ENCODE data around the gene ARHGEF28.

Gene ARHGEF28

DNA sequence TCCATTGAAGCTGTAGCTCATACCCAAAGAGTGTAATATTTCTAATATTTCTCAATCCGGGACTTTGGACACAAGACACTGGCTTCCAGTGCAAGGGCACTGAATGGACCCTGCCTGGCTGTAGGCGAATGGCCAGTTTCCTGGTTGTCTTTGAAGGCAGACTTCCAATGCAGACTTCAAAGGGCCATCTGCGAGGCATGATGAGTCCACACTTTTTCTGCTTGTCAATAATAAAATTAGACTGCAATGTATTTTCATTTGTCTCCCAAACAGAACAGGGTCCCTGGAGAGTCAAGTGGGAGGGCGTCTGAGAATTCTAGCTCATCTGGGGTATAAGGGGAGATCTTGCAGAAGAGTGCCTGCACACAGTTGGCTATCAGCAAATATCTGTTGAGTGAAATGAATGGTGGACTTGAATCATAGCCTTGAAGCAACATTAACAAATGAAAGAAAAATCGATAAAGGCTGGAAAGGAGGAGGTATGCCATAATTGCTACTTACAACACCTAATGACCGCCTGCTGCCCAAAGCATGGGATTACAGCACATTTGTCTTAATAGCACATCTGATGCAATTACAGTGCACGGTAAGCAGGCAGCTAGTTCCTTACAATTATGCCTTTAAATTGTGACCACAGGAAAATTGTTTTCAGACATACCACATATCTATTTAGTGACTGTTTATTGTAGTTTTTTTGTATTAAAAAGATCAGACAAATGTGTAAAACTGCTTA lies 137.5 kb downstream of the ARHGEF28 start:
- POLR2A ChIA-PET: no interaction called here
- TF ChIP-seq, protein P1, sequence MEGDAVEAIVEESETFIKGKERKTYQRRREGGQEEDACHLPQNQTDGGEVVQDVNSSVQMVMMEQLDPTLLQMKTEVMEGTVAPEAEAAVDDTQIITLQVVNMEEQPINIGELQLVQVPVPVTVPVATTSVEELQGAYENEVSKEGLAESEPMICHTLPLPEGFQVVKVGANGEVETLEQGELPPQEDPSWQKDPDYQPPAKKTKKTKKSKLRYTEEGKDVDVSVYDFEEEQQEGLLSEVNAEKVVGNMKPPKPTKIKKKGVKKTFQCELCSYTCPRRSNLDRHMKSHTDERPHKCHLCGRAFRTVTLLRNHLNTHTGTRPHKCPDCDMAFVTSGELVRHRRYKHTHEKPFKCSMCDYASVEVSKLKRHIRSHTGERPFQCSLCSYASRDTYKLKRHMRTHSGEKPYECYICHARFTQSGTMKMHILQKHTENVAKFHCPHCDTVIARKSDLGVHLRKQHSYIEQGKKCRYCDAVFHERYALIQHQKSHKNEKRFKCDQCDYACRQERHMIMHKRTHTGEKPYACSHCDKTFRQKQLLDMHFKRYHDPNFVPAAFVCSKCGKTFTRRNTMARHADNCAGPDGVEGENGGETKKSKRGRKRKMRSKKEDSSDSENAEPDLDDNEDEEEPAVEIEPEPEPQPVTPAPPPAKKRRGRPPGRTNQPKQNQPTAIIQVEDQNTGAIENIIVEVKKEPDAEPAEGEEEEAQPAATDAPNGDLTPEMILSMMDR (IDR thresholded peaks at IDR 0.05; ENCODE audit: insufficient read depth, low read length, missing control alignments): no peak
- H3K4me3 ChIP-seq (ENCODE audit: low read depth, low read length): no peak overlapping the region
- peak; percentile 26 for DNase-seq (ENCODE audit: low read depth, low spot score)
- CTCF ChIA-PET: interaction anchor here (1.2 to 2.7 kb wide), 6 partner anchors 9 to 172 kb away, joined by 3 to 11 read pairs (median 6); no protein-coding TSS in a partner anchor

DNA sequence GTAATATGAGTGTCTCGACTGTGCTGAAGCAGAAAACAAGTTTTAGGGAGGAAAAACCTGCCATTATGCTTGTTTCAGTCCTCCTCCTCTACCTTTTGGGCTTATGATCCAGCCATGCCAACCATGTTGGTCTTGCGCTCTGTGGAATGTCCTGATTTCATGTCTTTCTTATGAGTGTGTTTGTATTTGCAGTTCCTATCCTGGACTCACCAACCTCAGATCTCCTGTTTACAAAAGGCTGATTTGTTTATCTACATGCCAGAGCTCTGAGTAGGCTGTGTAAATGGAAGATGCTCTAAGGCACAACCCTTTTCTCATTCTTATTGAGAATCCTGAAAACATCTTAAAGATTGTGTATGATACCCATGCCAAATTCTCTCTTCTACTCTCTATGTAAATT lies 138.6 kb downstream of the ARHGEF28 start:
- POLR2A ChIA-PET: no interaction called here
- peak; percentile 55 for DNase-seq (ENCODE audit: low read depth, low spot score)
- TF ChIP-seq, protein P1 (IDR thresholded peaks at IDR 0.05; ENCODE audit: insufficient read depth, low read length, missing control alignments): no peak
- H3K4me3 ChIP-seq (ENCODE audit: low read depth, low read length): no peak overlapping the region
- CTCF ChIA-PET: interaction anchor here (0.9 to 2.7 kb wide), 4 partner anchors 19 to 173 kb away, joined by 3 to 11 read pairs (median 4); no protein-coding TSS in a partner anchor

DNA sequence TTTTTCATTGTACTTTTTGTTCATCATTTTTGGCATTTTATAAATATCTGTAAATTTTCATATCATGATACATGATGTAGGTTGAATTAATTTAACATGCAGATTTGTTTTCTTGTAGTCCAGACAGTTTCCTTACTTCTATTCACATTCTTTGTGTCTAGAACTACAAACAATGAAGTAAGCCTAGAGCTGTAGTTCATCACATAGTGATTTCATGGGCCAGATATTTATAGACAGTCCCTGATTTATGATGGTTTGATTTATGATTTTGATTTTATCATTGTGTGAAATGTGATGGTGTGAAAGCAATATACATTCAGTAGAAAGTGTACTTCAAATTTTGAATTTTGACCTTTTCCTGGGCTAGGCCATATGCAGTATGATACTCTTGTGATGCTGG lies 139.0 kb downstream of the ARHGEF28 start:
- DNase-seq (ENCODE audit: low read depth, low spot score): no peak
- CTCF ChIA-PET: interaction anchor here (0.6 to 2.7 kb wide), 3 partner anchors 16 to 174 kb away, joined by 3 to 11 read pairs (median 3); no protein-coding TSS in a partner anchor
- no peak overlapping the region for H3K4me3 ChIP-seq (ENCODE audit: low read depth, low read length)
- TF ChIP-seq, protein P1 (IDR thresholded peaks at IDR 0.05; ENCODE audit: insufficient read depth, low read length, missing control alignments): no peak
- POLR2A ChIA-PET: no interaction called here

DNA sequence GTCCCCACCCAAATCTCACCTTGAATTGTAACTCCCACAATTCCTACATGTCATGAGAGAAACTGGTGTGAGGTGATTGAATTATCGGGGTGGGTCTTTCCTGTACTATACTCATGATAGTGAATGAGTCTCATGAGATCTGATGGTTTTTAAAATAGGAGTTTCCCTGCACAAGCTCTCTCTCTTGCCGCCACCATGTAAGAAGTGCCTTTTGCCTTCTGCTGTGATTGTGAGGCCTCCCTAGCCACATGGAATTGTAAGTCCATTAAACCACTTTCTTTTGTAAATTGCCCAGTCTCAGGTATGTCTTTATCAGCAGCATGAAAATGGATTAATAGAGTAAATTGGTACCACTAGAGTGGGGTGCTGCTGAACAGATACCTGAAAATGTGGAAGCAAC lies 140.9 kb downstream of the ARHGEF28 start:
- TF ChIP-seq, protein P1 (IDR thresholded peaks at IDR 0.05; ENCODE audit: insufficient read depth, low read length, missing control alignments): no peak
- no peak overlapping the region for H3K4me3 ChIP-seq (ENCODE audit: low read depth, low read length)
- CTCF ChIA-PET: interaction anchor here (1.7 kb wide), 1 partner anchor 17 kb away, joined by 4 read pairs; no protein-coding TSS in a partner anchor
- no peak for DNase-seq (ENCODE audit: low read depth, low spot score)
- POLR2A ChIA-PET: no interaction called here

DNA sequence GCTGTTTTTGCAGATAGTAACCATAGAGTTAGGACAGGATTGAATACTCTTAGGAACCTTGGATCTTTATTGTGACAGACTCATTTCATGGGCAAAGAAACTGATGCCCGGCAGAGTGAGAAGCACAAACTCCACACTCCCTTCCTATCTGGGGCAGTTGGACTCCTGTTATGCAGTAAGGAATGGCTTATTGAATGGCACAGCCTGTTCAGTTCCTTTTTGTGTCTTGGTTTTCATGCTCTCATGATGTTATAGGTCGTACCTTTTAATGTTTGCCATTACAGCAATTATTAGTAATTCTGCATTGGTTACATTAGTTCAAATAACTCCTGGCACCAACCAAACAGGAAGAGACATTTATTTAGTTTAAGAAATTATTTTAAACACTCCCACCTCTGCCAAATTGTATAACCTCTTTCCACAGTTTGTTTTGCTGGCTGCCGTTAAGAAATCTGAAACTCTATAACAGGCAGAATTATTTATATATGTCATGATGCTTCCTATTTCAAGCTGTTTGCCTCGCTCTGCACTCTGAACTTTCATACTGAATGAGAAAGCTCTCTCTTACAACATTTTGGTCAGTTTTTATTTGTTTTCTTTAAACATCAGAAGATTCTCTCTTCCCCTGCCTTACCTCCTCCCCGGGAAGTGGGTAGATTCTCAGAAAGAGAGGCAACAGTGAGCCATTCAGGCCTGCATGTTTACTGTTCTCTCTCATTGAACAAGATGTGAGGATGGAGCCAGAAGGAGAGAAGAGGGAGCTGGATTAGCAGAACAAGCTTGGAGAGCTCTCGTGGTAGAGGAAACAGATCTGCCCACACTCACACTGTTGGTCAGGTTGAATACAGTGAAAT lies 144.4 kb downstream of the ARHGEF28 start:
- no peak overlapping the region for H3K4me3 ChIP-seq (ENCODE audit: low read depth, low read length)
- ChIA-PET CTCF (interaction anchor here (1.0 to 2.3 kb wide), 2 partner anchors 13 to 25 kb away, joined by 4 to 16 read pairs; no protein-coding TSS in a partner anchor), POLR2A (no interaction called here)
- TF ChIP-seq, protein P1 (IDR thresholded peaks at IDR 0.05; ENCODE audit: insufficient read depth, low read length, missing control alignments): no peak
- no peak for DNase-seq (ENCODE audit: low read depth, low spot score)

DNA sequence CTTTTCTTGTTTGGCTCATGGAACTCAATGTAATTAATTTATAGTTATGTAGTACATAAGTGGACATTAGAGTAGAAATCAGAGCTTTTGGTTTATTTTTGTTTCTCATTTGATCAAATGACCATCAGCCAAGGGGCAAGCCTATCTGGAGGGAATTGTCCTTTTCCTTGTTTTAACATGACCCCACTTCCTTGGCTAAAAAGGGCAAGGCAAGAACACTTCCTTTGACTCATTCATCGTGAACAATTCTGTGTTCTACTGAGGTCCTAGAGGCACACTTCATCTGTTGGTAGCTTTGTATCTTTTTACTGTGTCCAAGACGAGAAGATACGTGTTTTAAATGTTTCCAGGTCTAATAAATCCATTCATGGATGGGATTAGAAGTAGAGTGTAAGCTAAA lies 148.9 kb downstream of the ARHGEF28 start:
- TF ChIP-seq, protein P1 (IDR thresholded peaks at IDR 0.05; ENCODE audit: insufficient read depth, low read length, missing control alignments): no peak
- CTCF ChIA-PET: interaction anchor here (0.9 to 2.1 kb wide), 6 partner anchors 8 to 184 kb away, joined by 3 to 6 read pairs (median 4); no protein-coding TSS in a partner anchor

More for the DNA sequence above, 148.9 kb downstream of the ARHGEF28 start:
- no peak overlapping the region for H3K4me3 ChIP-seq (ENCODE audit: low read depth, low read length)
- DNase-seq (ENCODE audit: low read depth, low spot score): no peak
- POLR2A ChIA-PET: no interaction called here

Measured in AG04449 (cell line).